ENCODE data around the gene XRCC6. TPM values are rescaled to one million over a fixed set of nuclear protein-coding genes. Genes with fewer than 3 reads are reported as not detected.
"Not testable (repeated sequence)": the region's sequence is repeated elsewhere in the genome, so short reads cannot be mapped to it uniquely, and the experiment has no call there.

Gene XRCC6
- 647 and 807 TPM in 2 replicates for total RNA-seq (2014; rRNA removed; shearing (Covaris generic))

DNA sequence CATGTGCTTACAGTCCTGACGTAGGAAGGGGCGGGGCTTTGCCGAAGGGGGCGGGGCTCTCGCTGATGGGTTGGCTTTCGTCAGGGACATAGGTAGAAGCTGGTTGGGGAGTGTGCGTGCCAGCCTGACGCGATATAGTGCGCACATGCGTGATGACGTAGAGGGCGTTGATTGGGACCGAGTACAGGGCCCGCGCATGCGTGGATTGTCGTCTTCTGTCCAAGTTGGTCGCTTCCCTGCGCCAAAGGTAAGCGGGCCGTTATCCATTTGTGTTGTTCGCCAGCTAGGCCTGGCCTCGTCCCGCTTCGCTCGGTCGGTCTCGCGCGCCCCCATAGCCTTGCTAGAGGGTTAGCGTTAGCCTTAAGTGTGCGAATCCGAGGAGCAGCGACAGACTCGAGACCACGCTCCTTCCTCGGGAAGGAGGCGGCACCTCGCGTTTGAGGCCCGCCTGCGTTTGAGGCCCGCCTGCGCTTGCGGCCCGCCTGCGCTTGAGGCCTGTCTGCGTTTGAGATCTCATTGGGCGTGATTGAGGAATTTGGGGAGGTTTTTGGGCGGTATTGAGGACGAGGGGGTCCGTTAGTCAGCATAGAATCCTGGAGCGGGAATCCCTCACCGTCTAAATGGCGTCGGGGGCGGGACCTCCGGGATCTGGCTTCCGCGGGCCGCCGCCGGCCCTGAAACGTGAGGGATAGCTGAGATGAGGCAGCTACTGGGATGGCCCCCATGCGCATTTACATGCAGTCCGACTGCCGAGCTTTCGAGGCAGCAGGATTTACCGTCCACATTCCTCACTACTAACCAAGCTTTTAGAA lies at the start of gene XRCC6:
XRCC6 (plus strand) TSS at position 197 of the 812 bp plus-strand sequence. CDS start 710 bp downstream, outside the sequence.
- in situ Hi-C loops (cut with HindIII; ENCODE audit: low sequenced_read_pairs) = no loop called here
- peak; percentile 100 for DNase-seq (ENCODE audit: low spot score)

DNA sequence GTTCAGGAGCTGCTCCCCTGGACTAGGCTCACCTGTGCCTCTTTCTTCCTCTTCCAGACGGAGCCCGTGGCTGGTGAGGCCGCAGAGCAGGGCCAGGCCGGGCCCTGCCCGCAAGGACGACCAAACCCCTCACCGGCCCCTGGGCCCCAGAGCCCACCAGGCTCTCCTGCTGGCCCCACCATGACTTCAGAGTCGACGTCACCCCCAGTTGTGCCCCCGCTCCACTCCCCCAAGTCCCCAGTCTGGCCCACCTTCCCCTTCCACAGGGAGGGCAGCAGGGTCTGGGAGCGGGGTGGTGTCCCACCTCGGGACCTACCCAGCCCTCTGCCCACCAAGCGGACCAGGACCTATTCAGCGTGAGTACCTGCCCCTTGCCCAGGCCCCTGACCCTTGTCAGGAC lies 49.3 kb upstream of the XRCC6 start:
- DNase-seq (ENCODE audit: low spot score) = no peak
- in situ Hi-C loops (cut with HindIII; ENCODE audit: low sequenced_read_pairs) = no loop called here

DNA sequence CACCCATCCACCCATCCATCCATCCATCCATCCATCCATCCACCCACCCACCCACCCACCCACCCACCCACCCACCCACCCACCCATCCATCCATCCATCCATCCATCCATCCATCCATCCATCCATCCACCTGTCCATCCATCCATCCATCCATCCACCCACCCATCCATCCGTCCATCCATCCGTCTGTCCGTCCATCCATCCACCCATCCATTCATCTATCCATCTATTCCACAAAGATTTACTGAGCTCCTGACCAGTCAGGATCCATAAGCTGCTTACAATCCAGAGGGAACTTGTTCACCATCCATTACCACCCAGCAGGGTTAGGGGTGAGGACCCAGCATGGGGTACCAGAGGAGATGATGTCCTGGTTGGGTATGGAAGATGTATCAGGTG lies 48.8 kb upstream of the XRCC6 start:
- in situ Hi-C loops (cut with HindIII; ENCODE audit: low sequenced_read_pairs); DNase-seq (ENCODE audit: low spot score): not testable (repeated sequence)

DNA sequence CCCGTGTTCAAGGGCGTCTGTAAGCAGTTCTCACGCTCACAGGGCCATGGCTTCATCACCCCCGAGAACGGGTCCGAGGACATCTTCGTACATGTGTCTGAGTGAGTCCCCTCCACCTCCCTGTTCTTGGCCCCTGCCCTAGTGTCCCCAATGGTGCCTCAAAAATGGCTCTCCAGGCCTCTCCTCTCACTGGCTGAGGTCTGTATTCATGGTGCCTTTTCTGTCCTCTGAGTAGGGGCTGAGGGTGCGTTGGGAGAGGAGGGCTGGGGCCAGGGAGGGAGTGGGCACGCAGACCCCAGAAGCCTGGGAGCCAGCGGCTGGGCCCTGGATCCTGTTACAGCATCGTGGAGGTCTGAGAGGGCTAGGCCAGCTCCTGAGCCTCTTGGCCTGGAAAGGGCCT lies 47.4 kb upstream of the XRCC6 start:
- DNase-seq (ENCODE audit: low spot score) = no peak
- in situ Hi-C loops (cut with HindIII; ENCODE audit: low sequenced_read_pairs) = no loop called here

DNA sequence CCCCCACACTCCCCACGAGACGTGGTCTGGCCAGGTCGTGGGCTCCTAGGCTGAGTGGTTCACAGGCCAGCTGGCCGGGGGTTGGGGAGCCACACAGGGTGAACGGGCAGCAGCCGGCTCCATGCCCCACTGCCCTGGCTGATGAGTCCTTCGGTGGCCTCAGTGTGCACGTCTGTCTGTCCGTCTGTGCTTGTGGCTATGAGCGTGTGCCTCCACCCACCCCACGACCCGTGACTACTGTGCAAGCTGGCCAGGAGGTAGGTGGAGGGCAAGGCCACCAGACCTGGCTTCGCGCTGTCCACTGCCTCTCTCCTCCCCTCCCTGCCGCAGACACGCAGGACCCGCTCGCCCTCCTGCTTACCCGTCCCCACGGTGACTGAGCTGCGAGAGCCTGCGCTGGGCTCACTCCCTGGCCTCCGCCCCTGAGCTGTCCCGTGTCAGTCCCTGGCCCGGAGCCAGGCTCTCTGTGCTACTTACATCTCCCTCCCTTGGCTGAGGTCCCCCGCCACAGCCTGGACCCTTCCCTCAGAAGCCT lies 46.2 kb upstream of the XRCC6 start:
- peak; percentile 63 for DNase-seq (ENCODE audit: low spot score)
- in situ Hi-C loops (cut with HindIII; ENCODE audit: low sequenced_read_pairs) = no loop called here

DNA sequence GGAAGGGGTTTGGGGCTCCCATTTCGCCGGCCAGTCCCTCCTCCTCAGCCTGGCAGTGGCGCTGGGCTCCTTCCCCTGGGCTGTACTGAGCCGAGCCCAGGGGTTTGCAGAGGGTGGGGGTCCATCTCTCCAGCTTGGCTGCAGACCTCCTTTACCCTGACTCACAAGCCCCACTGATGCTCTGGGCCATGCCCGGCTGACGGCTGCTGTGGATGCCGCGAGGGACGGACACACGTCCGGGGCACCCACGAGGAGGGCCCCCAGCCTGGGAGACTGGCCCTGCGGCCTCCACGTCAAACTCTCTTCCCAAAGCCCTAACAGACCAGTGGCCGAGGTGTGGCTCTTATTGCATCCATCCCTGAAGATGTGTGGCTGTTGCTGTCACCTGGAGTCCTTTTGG lies 45.6 kb upstream of the XRCC6 start:
- in situ Hi-C loops (cut with HindIII; ENCODE audit: low sequenced_read_pairs) = no loop called here
- DNase-seq (ENCODE audit: low spot score) = no peak

DNA sequence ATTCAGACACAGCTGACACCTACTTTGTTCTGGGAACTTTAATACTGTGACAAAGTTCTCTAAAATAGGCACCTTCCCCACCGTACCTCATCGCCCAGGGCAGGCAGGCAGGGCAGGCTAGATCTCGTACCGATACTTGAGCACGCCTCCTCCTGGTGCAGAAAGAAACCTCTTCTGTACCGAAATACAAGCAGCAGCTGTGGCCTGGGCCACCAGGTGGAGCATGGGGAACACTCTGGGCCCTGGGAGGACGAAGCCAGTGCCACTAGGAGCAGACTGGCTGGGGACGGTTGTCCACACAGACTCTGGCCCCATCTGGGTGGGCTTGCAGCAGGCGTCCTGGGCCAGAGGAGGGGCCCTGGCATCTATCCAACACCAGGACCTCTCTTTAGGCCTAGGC lies 44.2 kb upstream of the XRCC6 start:
- in situ Hi-C loops (cut with HindIII; ENCODE audit: low sequenced_read_pairs) = no loop called here
- DNase-seq (ENCODE audit: low spot score) = peak; percentile 82

DNA sequence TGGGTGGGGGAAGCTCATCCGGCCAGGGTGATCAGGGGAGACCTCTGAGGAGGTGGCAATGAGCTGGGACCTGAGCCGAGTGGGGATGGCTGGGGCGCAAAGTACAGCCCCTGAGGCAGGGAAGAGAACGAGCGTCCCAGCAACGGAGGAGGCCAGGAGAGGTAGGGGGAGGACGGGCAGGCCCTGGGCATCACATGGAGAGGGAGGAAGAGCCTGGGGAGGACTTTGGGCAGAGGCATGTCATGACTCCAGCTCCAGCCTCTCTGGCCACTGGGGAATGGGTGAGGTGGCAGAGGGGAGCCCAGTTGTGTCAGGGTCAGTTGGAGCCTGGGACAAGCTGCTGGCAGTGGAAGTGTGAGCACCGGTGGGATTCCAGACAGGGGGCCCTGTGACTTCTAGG lies 43.0 kb upstream of the XRCC6 start:
- in situ Hi-C loops (cut with HindIII; ENCODE audit: low sequenced_read_pairs) = no loop called here
- DNase-seq (ENCODE audit: low spot score) = no peak

DNA sequence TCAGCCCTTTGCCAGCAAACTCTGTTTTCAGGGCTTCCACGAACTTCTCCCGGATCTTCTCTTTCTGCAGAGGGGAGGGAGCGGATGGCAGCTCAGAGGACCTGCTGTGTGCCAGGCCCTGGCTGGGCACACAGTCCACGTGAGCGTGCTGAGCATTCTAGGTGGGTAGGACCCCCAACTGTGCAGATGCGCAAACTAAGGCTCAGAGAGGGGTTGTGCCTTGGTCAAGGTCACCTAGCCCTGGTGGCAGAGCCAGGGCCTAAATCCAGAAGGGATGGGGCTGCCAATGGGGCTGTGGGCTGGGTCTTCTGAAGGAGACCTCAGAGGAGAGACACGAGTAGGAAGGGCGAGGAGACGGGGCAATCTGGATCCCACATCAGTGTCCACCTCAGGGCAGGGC lies 42.3 kb upstream of the XRCC6 start:
- in situ Hi-C loops (cut with HindIII; ENCODE audit: low sequenced_read_pairs) = no loop called here
- DNase-seq (ENCODE audit: low spot score) = no peak

DNA sequence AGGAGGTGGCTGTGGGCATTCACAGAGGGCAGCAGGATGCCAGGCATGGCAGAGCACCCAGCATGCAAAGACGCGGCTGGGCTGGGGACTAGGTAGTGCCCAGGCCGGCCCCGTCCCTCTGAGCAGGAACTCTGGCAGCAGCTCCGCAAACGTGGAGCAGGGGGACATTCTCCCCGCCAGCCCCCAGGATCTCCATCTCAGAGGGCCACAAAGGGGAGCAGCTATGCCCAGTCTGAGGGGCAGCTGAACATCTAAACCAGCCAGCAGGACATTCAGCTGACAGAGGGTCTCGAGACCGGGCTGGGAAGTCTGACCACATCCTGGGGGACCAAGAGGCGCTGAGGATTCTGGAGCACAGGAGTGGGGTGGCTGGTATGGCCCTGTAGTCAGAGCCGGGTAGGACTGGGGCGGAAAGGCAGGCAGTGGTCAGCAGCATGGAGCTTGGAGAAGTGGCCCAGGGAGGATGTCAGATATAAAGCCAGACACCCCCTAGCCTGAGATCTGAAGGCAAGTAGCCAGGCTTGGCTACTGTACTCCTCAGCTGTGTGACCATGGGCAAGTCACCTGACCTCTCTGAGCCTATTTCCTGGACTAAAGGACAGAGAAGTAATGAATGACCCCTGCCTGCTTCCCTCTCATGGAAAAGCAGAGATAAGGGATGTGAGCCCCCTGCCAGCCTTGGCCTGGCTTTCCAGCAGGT lies 41.6 kb upstream of the XRCC6 start:
- in situ Hi-C loops (cut with HindIII; ENCODE audit: low sequenced_read_pairs) = no loop called here
- no peak for DNase-seq (ENCODE audit: low spot score)

DNA sequence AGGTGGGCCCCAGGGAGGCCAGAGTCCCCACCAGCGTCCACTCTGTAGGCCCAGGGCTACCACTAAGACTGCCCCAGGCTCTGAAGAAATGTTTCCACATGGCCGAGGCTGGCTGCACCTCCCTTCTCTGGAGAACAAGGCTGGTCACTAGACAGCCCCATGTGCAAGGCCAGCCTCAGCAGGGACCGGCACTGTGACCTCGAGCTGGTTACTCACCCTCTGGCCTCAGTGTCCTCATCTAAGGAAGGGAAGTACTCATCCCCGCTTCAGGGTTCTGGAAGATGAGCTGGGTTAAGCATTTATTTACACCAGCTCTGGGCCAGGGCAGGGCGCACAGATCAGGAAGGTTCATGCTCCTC lies 41.1 kb upstream of the XRCC6 start:
- in situ Hi-C loops (cut with HindIII; ENCODE audit: low sequenced_read_pairs) = no loop called here
- no peak for DNase-seq (ENCODE audit: low spot score)

DNA sequence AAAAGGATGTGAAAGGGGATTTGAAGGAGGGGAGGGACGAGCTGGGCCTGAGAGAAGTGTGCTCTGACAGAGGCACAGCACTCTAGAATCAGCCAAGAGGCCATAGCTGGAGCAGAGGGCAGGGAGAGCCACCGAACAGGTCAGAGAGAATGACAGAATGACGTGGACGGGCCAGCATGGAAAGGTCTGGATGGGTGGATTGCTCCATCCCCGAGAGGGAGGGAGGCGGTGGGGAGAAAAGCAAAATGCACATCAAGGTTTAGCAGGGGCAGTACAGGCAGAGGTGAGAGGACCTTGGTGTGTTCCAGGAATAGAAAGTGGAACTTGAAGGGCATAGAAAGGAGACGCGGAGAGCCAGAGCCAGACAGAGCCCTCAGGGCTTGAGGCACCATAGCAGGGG lies 38.4 kb upstream of the XRCC6 start:
- in situ Hi-C loops (cut with HindIII; ENCODE audit: low sequenced_read_pairs) = no loop called here
- DNase-seq (ENCODE audit: low spot score) = no peak

DNA sequence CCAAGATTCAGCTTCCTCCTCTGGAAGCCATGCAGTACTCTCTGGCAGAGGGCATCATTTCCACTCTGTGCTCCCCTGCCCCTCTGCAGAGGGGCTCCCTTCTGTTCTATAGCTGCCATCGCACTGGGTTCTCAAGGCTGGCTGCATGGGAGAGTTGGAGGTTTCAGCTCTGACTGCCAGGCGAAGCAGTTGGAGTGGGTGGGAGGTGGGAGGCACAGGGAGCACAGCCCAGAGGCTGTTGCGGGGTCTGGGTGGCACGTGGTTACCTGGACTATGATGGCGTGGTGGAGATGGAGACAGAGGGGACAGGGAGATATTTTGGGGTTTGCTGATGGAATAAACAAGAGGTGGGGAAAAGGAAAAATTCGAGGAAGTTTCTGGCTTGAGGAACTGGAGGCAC lies 36.2 kb upstream of the XRCC6 start:
- DNase-seq (ENCODE audit: low spot score) = no peak
- in situ Hi-C loops (cut with HindIII; ENCODE audit: low sequenced_read_pairs) = no loop called here

DNA sequence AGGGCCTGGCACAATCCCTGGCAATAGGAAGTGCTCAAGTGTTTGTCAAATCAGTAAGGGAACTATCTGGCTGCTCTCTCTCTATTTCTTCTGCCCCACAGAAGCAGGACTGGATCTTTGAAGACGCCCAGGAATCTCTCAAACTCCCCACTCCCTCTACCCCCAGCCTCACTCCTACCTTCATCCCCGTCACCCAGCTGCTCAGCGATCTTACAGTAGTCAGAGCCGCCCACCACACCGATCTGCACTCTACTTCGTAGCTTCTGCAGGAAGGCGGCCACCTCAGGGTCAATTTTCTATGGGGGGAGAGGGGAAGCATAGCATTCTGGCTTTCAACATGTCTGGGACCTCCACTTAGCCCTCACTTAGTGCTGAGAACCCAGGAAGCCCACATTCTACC lies 35.2 kb upstream of the XRCC6 start:
- DNase-seq (ENCODE audit: low spot score) = no peak
- in situ Hi-C loops (cut with HindIII; ENCODE audit: low sequenced_read_pairs) = no loop called here

DNA sequence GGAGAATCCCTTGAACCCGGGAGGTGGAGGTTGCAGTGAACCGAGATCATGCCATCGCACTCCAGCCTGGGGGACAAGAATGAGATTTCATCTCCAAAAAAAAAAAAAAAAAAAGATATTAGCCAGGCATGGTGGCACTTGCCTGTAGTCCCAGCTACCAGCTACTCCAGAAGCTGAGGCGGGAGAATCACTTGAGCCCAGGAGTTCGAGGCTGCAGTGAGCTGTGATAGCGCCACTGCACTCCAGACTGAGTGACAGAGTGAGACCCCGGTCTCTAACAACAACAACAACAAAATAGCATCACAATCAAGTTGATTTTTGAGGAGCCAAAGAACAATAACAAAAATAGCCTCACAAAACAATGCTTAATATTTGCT lies 33.8 kb upstream of the XRCC6 start:
- DNase-seq (ENCODE audit: low spot score) = no peak
- in situ Hi-C loops (cut with HindIII; ENCODE audit: low sequenced_read_pairs) = no loop called here

DNA sequence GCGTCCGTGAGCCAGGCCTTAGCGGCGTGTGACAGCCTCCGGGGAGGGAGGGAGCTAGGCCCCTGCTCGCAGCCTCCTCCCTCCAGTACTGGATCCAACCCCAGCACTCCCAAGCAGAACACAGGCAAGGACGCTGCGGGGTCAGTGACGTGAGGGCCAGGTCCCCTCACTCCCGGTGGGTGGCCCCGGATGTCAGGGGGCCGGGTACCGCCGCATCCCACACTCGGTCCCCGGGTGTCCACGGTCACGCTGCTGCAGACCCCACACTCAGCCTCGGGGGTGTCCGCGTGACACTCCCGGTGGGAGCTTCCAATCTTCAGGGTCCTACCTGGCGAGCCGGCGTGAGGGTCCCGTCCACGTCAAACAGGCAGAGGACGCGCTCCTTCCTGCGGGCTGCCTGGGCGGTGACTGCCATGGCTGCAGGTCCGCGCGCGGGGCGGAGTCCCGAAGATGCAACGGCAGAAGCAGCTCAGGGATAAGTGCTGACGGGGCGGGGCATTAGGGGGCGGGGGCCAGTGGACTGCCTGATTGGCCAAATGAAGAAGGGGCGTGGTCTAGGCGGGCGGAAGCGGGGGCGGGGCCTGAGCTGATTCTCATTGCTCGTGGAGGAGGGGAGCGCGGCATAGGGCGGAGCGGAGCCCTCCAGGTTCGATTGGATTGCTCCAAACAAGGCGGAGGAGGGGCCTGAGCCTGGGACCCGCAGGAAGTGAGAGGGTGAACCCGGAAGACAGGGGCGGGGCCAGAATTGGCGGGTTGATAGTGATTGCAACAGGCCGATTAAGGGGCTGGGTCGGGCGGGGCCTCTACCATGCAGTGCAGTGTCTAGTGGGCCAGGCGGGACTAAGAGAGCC lies 31.5 kb upstream of the XRCC6 start, which contains the start of gene PMM1:
PMM1 (minus strand) TSS at position 450 of the 851 bp plus-strand sequence; CDS start at position 415, 35 bp downstream.
- in situ Hi-C loops (cut with HindIII; ENCODE audit: low sequenced_read_pairs) = no loop called here
- DNase-seq (ENCODE audit: low spot score) = peak; percentile 100

DNA sequence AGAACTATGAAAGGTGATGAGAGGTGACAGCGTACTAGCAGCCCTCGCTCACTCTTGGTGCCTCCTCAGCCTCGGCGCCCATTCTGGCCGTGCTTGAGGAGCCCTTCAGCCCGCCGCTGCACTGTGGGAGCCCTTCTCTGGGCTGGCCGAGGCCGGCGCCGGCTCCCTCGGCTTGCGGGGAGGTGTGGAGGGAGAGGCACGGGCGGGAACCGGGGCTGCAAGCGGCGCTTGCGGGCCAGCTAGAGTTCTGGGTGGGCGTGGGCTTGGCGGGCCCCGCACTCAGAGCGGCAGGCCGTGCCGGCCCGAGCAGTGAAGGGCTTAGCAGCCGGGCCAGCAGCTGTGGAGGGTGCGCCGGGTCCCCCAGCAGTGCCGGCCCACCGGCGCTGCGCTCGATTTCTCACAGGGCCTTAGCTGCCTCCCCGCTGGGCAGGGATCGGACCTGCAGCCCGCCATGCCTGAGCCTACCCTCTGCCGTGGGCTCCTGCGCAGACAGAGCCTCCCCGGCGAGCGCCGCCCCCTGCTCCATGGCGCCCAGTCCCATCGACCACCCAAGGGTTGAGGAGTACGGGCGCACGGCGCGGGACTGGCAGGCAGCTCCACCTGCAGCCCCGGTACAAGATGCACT lies 27.6 kb upstream of the XRCC6 start:
- DNase-seq (ENCODE audit: low spot score); in situ Hi-C loops (cut with HindIII; ENCODE audit: low sequenced_read_pairs): not testable (repeated sequence)

DNA sequence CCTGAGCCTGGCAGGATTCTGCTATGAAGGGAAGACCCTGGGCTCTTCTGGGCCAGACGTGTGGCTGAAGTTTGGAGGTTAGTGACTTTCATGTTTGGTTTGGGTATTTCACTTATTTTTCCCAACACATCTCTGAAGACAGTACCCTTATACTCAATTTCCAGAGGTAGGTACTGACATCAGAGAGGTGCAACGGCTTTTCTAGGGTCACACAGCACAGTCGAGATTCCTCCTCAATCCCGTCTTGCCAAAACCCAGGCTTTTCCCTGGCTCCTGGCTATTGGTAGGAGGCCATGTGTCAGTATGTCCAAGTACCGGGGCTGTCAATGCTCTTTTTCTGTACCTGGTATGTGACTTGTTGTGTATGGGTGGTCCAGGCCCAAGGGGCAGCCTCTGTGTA lies 25.4 kb upstream of the XRCC6 start:
- DNase-seq (ENCODE audit: low spot score) = no peak
- in situ Hi-C loops (cut with HindIII; ENCODE audit: low sequenced_read_pairs) = no loop called here

Measured in G401 (cell line).